HG02571 (cell line): ENCODE data around the gene PGAM5.

Source experiments
- ATAC-seq: cut with Tn5 transposase; IDR thresholded peaks from one replicate; pipeline ENCODE4 v1.9.1; 2021; ENCODE audit warnings: mild to moderate bottlenecking, moderate library complexity; ENCODE audit not compliant: unreplicated experiment

Gene PGAM5

GRCh38 chr12:132710405-132711079 lies at the start of gene PGAM5:
TSS of gene PGAM5 (plus strand) at chr12:132710842. CDS start at chr12:132710877, 35 bp downstream.
- ATAC-seq: peak; percentile 81

- no peak for ATAC-seq
These were observed 49.6 kb upstream of the PGAM5 start for GRCh38 chr12:132660996-132661395.

GRCh38 chr12:132661972-132662371 lies 48.7 kb upstream of the PGAM5 start:
- ATAC-seq: no peak

GRCh38 chr12:132662901-132663755 lies 47.5 kb upstream of the PGAM5 start:
- ATAC-seq: no peak

- no peak for ATAC-seq
These were observed 46.2 kb upstream of the PGAM5 start for GRCh38 chr12:132664206-132665148.

GRCh38 chr12:132665149-132665491 lies 45.5 kb upstream of the PGAM5 start:
- no peak for ATAC-seq

- ATAC-seq: no peak
These were observed 44.8 kb upstream of the PGAM5 start for GRCh38 chr12:132665794-132666193.

GRCh38 chr12:132668191-132669088 lies 42.2 kb upstream of the PGAM5 start:
- no peak for ATAC-seq

- ATAC-seq: no peak
These were observed 41.3 kb upstream of the PGAM5 start for GRCh38 chr12:132669166-132669879.

GRCh38 chr12:132672116-132672515 lies 38.5 kb upstream of the PGAM5 start:
- ATAC-seq: no peak

- ATAC-seq: no peak
These were observed 38.0 kb upstream of the PGAM5 start for GRCh38 chr12:132672678-132673077.

- ATAC-seq: no peak
These were observed 37.1 kb upstream of the PGAM5 start for GRCh38 chr12:132673288-132674179.

GRCh38 chr12:132674561-132674960 lies 36.1 kb upstream of the PGAM5 start:
- ATAC-seq: no peak

- no peak for ATAC-seq
These were observed 34.7 kb upstream of the PGAM5 start for GRCh38 chr12:132675757-132676432.

- no peak for ATAC-seq
These were observed 33.1 kb upstream of the PGAM5 start for GRCh38 chr12:132677492-132677891.

- no peak for ATAC-seq
These were observed 25.2 kb upstream of the PGAM5 start for GRCh38 chr12:132685400-132685799.

- ATAC-seq: peak; percentile 16
These were observed 23.8 kb upstream of the PGAM5 start for GRCh38 chr12:132686825-132687210.
